GM18519 (cell line): ENCODE results near the gene WDR7.

Experiments used
- ATAC-seq: cut with Tn5 transposase; IDR thresholded peaks from one replicate; pipeline ENCODE4 v1.9.1; 2021; ENCODE audit warnings: mild to moderate bottlenecking, moderate library complexity; ENCODE audit not compliant: unreplicated experiment, low FRiP score

WDR7 gene

DNA sequence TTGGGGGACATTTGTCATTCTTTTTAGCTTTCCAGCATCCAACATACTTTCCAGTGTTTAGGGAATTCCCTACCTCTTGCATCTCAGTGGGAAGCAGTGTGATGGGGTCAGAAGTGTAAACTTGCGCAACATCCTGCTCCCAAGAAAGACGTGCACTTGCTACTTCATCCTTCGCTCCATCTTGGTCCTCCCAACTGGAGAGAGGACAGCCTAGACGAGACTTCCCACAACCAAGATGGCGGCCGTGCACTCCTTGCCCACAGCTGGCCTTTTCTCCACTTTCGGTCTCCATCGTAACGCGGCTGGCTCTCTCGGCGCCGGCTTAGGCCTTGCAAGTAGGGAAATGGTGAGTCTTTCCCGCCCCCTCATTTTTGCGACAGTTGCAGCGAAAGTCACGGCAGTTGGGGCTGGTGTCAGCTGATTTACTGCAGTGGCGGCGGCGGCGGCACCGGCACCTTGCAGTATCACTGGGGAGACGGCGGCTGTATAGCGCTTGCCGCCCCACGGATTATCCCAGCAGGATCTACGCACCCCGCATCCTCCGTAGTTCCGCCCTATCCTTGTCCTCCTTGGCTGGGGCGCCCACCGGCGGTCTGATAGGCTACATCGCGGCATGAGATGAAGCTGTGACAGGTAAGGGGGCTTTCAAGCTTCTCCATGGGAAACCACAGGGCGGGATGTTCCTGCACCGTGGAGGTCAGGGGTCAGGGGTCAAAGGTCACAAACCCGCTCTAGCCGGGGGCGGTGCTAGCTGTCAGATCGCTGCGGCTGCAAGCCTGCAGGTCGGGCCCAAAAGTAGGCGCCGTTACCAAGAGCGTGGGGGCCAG is at the start of gene WDR7:
Gene WDR7 (plus strand): TSS at position 416 of the 827 bp plus-strand sequence. CDS start 21,157 bp downstream, outside the sequence.
- peak; percentile 93 for ATAC-seq

DNA sequence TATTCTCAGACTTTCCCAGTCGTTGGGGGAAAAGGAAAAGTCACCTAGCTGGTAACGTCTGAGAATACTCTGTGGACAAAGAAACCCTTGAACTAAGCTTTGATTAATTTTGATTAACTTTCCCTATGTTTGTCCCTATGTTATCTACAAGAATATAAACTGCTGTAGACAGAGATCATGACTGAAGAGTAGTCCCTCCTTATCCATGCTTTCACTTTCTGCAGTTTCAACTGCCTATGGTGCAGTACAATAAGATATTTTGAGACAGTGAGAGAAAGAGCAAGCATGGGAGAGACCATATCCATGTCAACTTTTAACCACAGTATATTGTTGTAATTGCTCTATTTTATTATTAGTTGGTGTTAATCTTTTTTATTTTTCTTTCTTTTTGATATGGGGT is 44.5 kb upstream of the WDR7 start:
- ATAC-seq: no peak

DNA sequence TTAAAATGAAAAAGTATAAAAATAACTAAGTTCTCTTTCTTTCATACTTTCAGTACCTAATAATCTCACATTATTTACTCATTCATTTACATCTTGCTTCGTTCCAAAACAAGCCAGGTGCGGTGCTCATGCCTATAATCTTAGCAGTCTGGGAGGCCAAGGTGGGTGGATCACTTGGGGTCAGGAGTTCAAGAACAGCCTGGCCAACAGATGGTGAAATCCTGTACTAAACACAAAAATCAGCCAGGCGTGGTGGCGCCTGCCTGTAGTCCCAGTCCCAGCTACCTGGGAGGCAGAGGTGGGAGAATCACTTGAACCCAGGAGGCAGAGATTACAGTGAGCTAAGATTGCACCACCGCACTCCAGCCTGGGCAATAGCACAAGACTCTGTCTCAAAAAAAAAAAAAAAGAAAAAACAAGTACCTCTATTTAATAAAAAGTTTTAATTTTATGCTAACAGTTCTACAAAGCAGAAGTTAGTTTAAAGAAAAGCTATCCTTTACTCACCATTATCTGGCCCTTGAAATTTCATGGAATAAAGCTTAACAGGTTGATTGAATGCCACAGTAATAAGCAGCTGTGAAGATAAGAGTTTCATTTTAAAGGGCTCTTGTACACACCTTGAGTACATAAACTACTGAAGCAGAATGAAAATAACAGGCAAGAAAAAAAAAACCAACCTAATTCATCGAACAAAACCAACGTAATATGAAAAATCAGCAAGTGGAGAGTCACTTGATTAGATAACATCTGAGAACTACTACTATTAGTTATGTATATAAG is 35.2 kb upstream of the WDR7 start:
- ATAC-seq: no peak

DNA sequence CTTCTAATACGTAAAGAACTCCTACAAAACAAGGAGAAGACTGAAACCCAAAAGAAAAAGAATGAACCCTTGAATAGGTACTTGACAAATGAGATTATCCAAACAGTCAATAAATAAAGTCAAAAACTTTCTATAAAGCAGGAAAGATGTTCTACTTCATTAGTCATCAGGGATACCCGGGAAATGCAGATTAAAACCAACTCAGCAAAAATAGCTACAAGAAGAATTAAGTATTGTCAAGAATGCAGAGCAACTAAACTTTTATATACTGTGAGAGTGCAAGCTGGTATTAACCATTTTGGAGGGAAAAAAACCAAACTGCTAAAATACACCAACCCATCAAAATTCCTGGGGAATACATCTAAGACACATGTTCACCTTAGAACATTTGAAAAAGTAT is 23.2 kb upstream of the WDR7 start:
- ATAC-seq: no peak

DNA sequence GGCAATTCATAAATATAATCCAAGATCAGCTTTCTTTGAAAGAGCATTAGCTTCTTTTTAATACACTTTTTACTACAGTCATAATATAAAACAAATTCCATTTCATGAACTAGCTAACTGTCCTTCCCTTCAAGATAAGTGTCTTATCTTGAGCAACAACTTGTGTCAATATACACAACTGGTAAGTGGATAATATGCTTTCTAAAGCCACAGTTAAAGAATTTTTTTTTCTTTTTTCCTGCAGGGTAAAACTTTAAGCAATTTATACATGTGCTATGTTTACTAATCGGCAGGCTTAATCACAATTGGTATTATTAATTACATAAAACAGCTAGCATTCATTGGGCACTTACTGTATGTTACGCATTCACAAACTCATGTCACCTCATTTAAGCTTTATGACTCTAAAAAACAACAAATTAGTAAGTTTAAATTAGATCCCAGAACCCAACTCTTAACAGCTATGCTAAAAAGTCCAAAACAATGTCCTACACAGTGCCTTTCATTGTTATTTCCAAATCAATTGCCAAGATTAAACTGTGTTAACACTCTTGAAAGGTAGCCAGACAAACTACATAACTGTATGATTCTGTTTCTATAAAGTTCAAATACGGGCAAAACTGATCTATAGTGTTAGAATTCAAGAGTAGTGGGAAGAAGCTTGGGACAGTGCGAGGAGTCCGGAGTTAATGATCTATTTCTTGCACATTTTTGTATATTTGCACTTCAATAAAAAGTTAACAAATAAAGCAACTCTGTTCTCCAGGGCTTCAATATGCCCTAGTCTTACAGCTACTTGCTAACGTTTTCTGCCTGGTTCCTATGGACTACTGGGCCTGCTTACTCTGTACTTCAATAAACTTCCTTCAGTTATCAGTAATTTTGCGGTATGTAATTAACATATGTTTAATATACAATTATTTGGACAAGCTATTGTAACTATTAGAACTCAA is 18.8 kb upstream of the WDR7 start:
- ATAC-seq: no peak

DNA sequence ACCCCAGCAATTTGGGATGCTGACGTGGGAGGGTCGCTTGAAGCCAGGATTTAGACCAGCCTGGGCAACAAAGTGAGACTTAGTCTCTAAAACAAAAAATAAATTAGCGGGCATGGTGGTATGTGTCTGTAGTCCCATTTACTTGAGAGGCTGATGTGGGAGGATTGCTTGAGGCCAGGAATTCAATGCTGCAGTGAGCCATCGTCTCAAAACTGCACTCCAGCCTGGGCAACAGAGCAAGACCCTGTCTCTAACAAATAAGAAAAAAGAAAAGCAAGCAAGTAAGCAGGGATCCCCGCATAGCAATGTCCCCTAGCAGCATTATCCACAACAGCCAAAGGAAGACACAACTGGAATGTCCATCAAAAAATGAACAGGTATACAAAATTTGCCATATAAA is 16.2 kb upstream of the WDR7 start:
- ATAC-seq: no peak

DNA sequence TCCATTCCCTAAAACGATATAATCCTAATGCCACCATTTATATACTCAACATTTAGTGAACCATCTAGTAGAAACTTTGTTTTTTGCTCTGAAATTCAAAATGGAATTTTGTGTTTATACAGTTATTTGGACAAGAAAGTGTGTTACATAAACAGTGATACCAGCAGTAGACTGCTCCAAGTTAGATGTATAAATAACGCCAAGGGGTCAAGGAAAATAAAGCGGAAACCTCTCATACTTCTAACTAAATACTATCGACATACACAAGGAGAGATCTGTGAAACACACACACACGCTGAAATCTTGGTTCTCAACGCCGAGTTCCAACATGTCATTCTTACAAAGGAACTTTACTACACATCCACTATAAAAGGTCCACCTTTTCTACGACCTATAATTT is 14.0 kb upstream of the WDR7 start:
- ATAC-seq: no peak

DNA sequence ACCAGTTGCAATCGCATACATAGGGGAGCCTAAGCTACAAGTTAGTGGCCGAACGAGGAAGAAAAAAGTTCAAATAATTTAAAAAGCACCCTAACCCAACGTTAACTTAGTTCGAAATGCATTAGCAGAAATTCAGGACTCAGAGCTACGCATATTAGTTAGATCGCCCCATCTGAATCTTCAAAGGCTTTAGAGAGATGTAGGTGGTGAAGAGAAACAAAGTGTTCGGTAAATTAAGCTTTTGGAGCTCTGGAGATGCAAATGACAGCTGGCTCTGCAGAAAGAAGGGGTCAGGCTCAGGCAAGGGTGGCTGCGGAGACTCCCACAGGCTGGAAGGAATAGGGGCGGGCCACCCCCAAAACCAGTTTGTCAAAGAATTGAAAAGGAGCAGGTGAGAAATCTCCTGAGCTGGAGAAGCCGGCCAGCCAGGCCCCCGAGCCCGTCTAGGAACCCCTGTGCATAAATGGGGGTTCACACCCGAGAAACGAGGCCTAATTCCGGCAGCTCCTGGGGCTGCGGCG is 13.4 kb upstream of the WDR7 start:
- ATAC-seq: no peak

DNA sequence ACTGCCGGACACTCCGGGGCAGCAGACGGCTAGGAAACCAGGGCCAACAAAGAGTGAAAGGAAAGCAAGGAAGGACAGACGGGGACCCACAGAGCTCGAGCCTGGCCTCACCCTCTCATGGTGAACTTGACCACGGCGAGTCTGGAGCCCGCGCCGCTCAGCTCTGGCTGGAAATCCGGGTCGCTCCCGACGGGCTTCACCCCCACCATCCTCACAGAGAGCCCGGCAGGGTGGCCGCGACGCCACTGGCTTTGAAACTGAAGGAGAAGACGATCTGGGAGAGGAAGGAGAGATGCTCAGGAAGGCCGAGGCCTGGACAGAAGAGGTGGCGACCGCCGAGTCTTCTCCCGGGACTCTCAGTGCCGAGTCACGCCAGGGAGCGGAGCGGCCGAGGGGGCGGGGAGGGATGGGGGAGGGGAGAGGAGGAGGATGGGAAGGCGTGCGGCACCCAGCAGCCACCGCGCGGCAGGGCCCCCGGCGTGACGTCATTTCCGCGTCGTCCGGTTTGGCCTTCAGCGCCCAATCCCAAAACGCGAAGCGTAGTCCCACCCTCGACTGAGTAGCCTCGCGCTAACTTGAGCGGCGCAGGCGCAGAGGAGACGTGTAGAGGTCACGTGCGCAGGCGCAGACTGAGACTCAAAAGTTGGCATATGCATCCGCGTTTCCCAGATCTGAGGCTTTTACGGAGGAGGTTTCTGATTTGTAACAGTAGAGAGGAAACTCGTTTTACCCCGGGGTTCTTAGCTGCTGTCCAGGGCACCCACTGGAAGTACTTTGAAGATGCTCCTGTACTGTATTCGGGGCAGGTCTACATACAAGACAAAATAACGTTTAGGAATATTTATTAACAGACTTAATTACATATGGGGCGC is 12.7 kb upstream of the WDR7 start, which contains the start of gene TXNL1:
Gene TXNL1 (minus strand): TSS at position 361 of the 872 bp plus-strand sequence. CDS start 152 bp downstream, at position 209.
- ATAC-seq: peak; percentile 90

DNA sequence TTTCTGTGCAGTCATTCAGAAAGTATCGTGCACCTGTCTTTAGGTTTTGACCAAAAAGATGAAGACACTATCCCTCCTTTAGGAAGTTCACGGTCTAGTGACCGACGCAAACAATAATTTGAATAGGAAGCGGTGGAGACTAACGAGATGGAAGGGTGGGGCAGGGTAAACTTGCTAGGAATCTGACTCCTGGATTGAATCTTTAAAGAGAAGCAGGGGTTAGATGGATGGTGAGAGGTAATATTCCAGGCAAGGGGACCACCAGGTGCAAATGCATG is 12.1 kb upstream of the WDR7 start:
- no peak for ATAC-seq

DNA sequence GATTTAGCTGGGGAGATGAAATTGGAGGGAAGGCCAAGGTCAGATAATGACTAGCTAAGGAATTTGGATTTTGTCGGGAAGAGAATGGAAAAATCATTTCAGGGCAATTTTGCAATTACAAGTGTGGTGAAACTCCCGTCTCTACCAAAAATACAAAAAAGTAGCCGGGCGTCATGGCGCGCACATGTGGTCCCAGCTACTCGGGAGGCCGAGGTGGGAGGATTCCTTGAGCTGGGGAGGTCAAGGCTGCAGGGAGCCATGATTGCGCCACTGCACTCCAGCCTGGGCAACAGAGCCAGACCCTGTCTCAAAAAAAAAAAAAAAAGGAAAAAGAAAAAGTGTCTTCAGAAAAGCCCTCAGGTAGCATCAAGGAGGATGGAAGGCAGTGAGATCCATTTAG is 11.6 kb upstream of the WDR7 start:
- ATAC-seq: no peak

DNA sequence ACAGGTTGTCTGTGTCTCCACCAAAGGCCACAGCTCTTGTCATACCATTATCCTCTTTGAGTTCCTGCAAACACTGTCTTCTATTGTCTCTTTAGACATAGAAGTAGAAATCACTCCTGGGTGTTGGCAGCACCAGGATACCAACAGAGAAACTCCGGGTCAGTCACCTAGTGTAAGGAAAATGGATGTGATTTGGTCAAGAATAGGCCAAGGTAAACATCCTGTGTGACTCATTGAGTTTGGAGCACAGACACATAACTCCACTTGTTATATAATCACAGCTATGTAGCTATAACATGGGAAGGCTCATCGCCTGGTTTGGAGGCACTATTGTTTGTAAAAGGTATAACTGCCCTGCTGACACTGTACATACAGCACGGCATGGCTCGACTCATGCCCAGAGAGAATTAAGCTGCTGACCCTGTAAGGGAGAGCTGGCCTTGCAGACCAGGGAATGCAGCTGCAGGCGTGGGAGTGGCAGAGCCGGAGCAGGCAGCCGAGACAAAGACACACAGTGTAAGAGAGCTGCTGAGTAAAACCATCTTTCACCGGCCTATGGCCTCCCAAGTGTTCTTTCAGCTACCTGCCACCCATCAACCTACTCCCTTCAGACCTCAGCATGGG is 9.3 kb upstream of the WDR7 start:
- ATAC-seq: no peak

DNA sequence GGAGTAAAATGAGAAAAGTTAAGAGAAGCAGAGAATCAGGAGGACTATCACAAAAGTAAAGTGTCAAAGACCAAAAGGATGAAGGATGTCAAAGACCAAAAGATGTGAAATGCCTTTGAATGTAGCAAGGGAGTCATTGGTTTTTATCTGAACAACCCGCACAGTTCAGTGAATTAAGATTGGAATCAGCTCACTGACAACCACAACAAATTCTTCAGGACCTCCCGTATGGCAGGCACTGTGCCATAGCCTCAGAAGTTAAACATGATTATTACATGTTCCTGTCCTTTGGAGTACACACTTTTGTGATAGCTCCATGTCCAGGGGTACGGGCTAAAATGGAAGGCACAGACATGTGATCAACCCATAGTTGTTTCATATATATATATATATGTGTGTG is 7.8 kb upstream of the WDR7 start:
- no peak for ATAC-seq

DNA sequence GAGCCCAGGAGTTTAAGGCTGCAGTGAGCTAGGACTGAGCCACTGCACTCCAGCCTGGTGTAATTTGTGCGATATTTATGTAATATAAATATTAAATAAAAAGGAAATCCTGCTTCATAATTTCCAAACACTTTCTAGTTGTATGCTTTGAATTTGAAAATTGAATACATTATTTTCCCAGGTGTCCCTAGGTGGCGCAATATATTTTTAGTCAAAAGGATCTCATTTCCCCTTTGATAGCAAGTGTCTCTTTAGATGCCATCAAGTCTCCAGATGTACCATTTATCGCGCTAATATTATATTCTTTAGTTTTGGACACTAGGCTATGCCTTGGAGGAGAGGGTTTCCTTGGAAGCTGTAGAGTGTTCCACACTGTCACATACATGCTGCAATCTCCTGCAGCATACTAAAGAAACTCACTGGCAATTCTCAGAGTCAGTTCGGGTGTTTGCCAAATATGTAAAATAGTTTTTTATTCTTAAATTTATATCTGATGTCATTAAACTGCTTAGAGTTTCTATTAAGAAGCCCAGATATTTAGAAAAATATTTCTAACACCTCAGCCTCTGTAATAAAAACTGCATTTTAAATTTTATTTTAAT is 5.6 kb upstream of the WDR7 start:
- no peak for ATAC-seq

DNA sequence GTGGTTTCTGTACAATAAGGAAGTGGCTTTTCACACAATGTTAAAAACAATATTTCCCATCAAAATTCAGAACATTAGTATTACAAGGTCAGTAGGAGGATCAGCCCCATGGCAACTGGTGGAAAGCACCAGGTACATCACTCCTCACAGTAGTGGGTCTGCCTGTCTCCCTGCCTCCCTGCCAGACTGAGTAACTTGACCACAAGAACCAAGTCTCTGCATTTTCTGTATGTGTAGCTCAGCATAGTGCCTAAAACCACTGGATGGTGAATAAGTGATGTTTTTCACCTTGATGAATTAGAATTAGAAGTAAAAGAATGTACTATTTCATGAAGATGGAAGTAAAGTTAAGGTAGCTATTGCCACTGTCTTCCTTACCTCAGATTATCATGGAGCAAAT is 4.1 kb upstream of the WDR7 start:
- ATAC-seq: no peak

DNA sequence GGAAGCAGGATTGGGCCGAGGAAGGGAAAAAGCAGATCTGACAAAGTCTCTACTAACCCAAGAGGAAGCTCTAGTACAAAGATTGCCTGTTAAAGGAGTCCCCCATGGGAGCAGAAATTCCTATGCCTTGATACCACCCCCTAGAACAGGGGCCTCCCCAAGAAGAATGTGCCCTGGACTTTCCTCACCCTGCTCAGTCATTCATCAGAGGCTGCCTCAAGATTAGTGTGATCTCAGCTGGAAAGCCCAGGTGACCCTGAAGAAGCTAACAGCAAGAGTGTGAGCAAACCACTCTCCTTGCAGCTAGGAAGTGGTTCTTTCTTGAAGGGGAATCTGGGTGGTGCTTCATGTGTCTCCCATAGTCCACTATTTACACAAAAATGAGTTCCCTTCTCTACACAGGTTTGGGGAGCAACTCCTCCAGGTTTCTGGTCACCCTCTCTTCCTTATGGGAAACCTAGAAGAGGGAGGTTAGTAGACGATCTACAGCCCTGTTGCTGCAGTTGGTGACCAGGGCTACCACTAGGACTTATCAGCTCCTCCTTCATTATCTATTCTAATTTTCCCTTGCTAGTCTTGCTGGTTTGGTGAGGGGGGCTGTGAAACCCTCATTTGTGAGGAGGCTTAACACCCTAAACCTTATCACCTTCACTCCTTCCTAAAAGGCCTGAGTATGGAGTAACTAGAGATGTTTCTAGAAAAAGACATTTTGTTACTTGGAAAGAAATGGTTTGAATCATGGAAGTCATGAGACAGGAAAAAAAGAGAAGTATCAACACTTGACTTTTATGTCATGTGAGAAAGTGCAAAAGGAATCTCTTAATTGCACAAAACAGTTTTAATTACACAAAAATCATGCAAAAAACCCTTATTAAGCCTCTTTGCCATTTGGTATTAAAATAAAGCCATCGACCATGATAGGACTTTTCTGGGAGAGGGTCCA is 2.9 kb upstream of the WDR7 start:
- ATAC-seq: no peak

DNA sequence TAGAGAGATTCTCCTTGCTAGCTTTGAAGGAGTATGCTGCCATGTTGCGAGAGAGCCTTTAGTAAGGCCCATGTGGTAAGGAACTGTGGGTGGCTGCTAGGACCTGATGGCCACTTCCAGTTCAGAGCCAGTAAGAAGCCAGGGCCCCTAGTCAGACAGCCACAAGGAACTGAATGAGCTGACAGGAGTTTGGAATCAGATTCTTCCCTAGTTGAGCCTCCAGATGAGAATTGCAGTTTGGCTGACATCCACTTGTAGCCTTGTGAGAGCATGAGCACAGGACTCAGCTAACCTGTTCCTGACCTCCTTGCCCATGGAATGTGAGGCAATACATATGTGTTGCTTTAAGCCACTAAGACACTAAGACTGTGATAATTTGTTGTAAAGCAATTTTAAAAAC is 1.2 kb upstream of the WDR7 start:
- ATAC-seq: no peak

DNA sequence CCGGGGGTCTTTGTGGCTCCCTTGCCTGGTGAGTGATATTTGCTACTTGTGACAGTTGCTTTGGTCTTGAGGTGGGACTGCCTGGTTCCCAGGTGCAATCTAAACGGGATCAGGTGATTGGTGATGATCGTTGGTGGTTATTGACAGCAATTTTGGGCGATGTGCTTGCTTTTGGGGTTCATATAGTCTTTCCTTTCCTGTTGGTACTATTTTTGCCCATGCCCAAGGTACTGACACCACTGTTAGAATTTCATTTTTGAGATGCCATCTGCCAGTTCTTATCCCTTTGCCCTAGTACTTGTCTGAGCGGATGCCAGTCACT is 573 bp downstream of the WDR7 start:
- no peak for ATAC-seq
